ENCODE results near the gene RPL38.

RPL38 gene

GRCh38 chr17:74211141-74211911 is 7.8 kb downstream of the RPL38 start:
- DNase-seq, result no peak

- no peak for DNase-seq
These were observed 8.4 kb downstream of the RPL38 start for GRCh38 chr17:74211912-74212208.

GRCh38 chr17:74212209-74212912 is 8.9 kb downstream of the RPL38 start:
- DNase-seq, result peak; percentile 62

- DNase-seq, result peak; percentile 96
These were observed 9.7 kb downstream of the RPL38 start, which contains the start of gene TTYH2 for GRCh38 chr17:74212913-74213791. Gene TTYH2, plus strand, starts transcription at chr17:74213571. Its CDS starts 17 bp downstream, at chr17:74213588.

- peak; percentile 57 for DNase-seq
These were observed 10.4 kb downstream of the RPL38 start for GRCh38 chr17:74213861-74214391.

GRCh38 chr17:74214484-74215341 is 11.2 kb downstream of the RPL38 start:
- no peak for DNase-seq

- DNase-seq, result no peak
These were observed 11.9 kb downstream of the RPL38 start for GRCh38 chr17:74215342-74215727.

- no peak for DNase-seq
These were observed 13.0 kb downstream of the RPL38 start for GRCh38 chr17:74216505-74216904.

GRCh38 chr17:74217037-74217730 is 13.7 kb downstream of the RPL38 start:
- DNase-seq, result peak; percentile 61

- DNase-seq, result no peak
These were observed 14.4 kb downstream of the RPL38 start for GRCh38 chr17:74217888-74218287.

- peak; percentile 80 for DNase-seq
These were observed 15.0 kb downstream of the RPL38 start for GRCh38 chr17:74218436-74218835.

- no peak for DNase-seq
These were observed 16.2 kb downstream of the RPL38 start for GRCh38 chr17:74219576-74220133.

GRCh38 chr17:74220219-74220618 is 16.7 kb downstream of the RPL38 start:
- DNase-seq, result no peak

- DNase-seq, result no peak
These were observed 17.7 kb downstream of the RPL38 start for GRCh38 chr17:74220946-74221818.

GRCh38 chr17:74222399-74222798 is 18.9 kb downstream of the RPL38 start:
- no peak for DNase-seq

GRCh38 chr17:74223901-74224300 is 20.4 kb downstream of the RPL38 start:
- DNase-seq, result no peak

GRCh38 chr17:74224959-74225725 is 21.7 kb downstream of the RPL38 start:
- no peak for DNase-seq

GRCh38 chr17:74226252-74226651 is 22.8 kb downstream of the RPL38 start:
- DNase-seq, result no peak
